Measurements from ENCODE around the gene EPB41L4A.
"Not testable (repeated sequence)": the region's sequence is repeated elsewhere in the genome, so short reads cannot be mapped to it uniquely, and the experiment has no call there.

Gene EPB41L4A

GRCh38 chr5:112248623-112249022, 170.5 kb downstream of the EPB41L4A start:
- DNase-seq, result no peak

- DNase-seq, result no peak
Observed at GRCh38 chr5:112247960-112248359, 171.1 kb downstream of the EPB41L4A start.

- DNase-seq, result no peak
Observed at GRCh38 chr5:112245656-112246055, 173.4 kb downstream of the EPB41L4A start.

GRCh38 chr5:112239996-112240395, 179.1 kb downstream of the EPB41L4A start:
- no peak for DNase-seq

GRCh38 chr5:112238473-112238872, 180.6 kb downstream of the EPB41L4A start:
- DNase-seq, result no peak

GRCh38 chr5:112237456-112237855, 181.6 kb downstream of the EPB41L4A start:
- no peak for DNase-seq

GRCh38 chr5:112234000-112234399, 185.1 kb downstream of the EPB41L4A start:
- no peak for DNase-seq

- no peak for DNase-seq
Observed at GRCh38 chr5:112232667-112233066, 186.4 kb downstream of the EPB41L4A start.

GRCh38 chr5:112230606-112231005, 188.5 kb downstream of the EPB41L4A start:
- DNase-seq, result no peak

- no peak for DNase-seq
Observed at GRCh38 chr5:112228667-112229066, 190.4 kb downstream of the EPB41L4A start.

GRCh38 chr5:112227911-112228631, 191.0 kb downstream of the EPB41L4A start:
- DNase-seq, result no peak

GRCh38 chr5:112226215-112226614, 192.9 kb downstream of the EPB41L4A start:
- no peak for DNase-seq

- not testable (repeated sequence) for DNase-seq
Observed at GRCh38 chr5:112222997-112223396, 196.1 kb downstream of the EPB41L4A start.

- DNase-seq, result no peak
Observed at GRCh38 chr5:112221128-112221527, 197.9 kb downstream of the EPB41L4A start.

GRCh38 chr5:112219000-112219399, 200.1 kb downstream of the EPB41L4A start:
- no peak for DNase-seq

GRCh38 chr5:112217843-112218579, 201.1 kb downstream of the EPB41L4A start:
- no peak for DNase-seq

- DNase-seq, result no peak
Observed at GRCh38 chr5:112216140-112216539, 202.9 kb downstream of the EPB41L4A start.

- DNase-seq, result no peak
Observed at GRCh38 chr5:112210430-112211005, 208.6 kb downstream of the EPB41L4A start.

- DNase-seq, result no peak
Observed at GRCh38 chr5:112208699-112209615, 210.1 kb downstream of the EPB41L4A start.

- DNase-seq, result not testable (repeated sequence)
Observed at GRCh38 chr5:112208195-112208594, 210.9 kb downstream of the EPB41L4A start.

- no peak for DNase-seq
Observed at GRCh38 chr5:112205846-112206245, 213.2 kb downstream of the EPB41L4A start.

- DNase-seq, result no peak
Observed at GRCh38 chr5:112203229-112203628, 215.8 kb downstream of the EPB41L4A start.

GRCh38 chr5:112202694-112203093, 216.4 kb downstream of the EPB41L4A start:
- no peak for DNase-seq

Data from T-helper 9 cell (primary cell).